HG02870 (cell line): Measurements from ENCODE around the gene CLCN3.
"Not testable (repeated sequence)": the region's sequence is repeated elsewhere in the genome, so short reads cannot be mapped to it uniquely, and the experiment has no call there.

ENCODE experiments used
- ATAC-seq: cut with Tn5 transposase; IDR thresholded peaks from one replicate; pipeline ENCODE4 v1.9.1; 2021; ENCODE audit warnings: mild to moderate bottlenecking, moderate library complexity; ENCODE audit not compliant: unreplicated experiment

Gene CLCN3

DNA sequence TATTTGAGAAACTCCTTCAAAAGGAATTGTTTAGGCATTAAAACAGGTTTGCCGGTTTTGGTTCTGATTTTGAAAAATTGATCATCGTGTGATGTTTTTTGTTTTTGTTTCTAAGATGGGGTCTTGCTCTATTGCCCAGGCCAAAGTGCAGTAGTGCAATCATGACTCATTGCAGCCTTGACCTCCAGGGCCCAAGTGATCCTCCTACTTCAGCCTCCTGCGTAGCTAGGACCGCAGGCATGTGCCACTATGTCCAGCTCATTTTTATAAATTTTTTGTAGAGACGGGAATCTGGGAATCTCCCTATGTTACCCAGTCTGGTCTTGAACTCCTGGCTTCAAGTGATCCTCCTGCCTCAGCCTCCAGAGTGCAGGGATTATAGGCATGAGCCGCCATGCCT, 35.0 kb downstream of the CLCN3 start:
- ATAC-seq = no peak

DNA sequence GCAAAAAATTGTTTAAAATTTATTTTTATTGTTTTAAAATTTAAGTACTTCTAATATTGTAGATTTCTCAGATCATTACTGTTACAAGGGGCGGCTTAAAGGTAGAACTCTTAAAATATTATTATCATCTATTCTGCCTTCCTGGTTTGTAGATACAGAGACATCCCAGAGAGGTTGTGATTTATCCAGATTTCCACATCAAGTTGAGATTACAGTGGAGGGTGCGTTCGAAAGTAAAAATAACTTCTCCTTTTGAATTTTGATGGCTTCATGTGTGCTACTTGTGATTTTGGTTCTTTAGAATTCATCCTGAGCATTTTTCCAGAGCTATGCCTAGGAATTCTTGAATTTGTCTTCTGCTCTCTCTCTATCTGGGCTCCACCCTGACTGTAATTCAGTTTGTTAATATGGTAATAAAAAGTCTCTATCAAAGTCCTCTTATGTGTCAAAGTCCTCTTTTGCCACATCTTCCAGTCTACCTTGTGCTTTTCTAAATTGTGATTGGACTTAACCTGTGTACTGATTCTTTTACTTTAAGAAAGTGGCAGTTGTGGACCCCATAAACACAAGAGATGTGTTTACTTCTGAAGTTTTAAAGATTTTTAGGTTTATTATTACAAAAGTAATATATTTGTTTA, 37.2 kb downstream of the CLCN3 start:
- no peak for ATAC-seq

DNA sequence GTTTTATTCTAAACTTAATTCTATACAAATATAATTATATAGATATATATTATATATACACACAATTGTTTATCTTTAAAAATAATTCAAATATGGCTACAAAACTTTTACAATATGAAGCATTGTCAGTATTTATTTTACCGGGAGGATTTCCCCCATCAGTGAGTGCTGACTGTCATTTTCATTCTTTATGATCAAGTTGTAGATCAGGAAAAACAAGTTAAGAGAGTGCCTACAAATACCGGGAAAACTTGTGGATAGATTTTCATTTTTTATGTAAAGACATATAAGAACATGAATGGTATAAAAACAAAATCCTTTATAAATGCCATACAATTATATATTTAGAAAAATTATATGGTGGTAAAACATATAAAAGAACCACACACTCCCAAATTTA, 37.8 kb downstream of the CLCN3 start:
- ATAC-seq = no peak

DNA sequence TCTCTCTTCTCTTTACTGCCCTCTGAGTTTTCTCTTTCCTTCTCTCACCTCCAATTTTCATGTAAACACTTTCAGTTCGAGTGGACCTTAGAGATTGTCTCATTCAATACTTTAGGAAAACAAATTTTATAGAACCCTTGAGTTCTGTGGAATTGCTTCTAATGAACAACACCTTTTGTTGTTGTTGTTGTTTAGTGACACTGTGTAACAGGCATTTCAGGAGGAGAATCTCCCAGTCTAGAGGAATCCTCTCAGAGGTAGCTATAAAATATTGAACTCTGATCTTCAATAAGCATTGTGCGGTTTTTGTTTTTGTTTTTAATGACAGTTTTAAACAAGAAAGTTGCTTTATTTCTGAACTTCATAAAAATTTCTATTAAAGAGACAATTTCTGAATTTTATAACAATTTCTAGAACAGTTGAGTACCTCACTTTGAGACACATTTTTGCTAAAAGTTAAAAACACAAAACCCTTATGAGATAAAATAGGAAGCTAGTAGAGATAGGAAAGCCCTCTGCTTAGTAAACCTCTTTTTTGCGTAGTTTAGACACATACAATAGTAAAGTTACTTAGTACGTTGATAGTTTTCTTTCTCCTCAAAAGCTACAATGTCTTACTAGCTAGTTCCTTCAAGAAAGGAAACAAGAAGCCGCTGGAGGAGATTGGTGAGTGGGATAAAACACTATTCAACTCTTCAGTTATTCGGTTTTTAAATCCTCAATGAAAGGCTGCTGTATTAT, 38.8 kb downstream of the CLCN3 start:
- ATAC-seq = no peak

DNA sequence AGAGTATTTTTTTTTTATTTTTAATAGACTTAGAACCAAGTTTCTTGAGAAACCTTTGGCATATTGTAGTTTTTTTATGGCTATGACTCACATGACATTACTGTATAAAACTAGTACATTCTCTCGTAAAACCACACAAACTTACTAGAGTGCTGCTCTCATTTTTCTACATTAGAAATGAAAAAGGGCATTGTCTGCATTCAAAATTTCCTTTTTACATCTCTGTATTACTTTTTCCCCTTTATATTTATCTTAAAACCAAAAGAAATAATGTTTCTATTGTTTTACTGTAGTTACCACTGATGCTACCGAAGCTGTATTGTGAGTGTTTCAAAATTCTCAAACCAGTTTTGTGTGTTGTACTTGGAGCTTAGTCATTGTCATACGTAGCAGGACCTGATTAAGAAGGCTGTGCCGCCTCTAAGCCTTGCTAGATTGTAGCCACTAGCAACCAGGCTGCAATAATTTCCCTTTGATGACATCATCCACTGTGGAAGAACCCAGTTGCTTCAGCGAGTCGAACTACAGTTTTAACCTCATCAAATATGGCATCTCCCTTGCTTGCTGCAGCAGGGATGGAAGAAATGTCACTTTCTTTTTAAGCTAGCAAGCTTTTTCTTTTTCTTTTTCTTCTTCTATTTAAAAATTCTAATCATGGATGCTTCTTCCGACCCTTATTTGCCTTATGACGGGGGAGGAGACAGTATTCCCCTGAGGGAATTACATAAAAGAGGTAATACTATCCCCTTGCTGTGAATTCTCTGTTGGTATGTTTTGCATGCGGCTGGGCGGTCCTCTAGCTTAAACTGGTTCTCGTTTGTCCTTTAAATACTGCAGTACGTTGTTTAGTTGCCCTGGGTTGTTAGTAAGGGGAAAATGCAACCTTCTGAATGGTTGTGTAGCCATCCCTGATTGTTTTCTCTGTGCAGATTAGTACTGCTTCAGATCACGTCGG, 39.6 kb downstream of the CLCN3 start:
- ATAC-seq = peak; percentile 99

DNA sequence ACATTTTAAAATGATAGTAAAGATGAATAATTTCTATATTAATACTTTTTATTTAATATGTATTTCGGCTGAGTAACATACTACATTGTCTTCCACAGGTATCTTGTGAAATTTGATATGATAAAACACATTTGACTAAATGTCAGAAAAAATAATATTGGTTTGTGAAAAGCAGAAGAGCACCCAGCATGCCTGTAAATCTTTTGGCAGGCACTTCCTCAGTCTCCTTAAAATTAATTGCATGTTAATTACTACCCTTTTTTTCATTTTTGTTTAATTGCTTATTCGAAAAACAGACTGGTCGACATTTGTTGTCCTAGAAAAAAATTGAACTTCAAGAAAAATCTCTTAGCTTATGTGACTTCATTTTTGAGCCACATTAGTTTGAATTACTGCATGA, 40.6 kb downstream of the CLCN3 start:
- ATAC-seq = no peak

DNA sequence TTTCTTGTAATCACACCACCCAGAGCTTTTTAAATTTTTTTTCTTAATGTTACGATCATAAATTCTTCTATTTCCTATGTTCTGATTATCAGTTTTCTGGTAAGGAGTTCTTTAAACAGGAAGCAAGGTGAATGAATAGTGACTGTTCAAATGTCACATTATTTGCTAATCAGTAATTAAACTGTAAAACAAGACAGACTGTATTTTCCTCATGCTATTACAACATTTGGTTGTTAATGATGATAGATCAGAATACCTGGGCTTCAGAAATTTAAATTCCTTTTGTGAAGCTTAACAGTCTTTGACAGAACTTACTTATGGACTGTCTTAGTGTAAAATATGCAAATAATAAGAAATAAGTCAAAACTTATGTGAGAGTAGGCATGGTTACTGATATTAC, 41.4 kb downstream of the CLCN3 start:
- ATAC-seq = no peak

DNA sequence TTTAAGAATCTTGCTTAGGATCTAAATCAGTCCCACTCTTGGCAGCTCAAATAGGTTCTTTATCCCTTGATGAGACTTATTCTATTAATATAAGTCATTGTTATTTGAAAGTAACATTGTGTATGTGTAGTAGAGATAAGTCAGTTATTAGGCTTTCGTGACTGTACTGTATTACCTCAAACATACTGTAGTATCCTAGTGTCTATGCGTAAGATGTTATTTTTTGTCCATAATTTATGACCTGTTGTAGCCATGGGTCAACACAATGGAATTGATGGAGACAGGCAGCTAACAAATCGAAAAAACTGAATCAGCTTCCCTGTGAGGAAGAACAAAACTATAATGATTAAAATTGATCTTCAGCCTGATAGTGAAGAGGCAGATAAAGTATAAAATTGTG, 41.8 kb downstream of the CLCN3 start:
- no peak for ATAC-seq

DNA sequence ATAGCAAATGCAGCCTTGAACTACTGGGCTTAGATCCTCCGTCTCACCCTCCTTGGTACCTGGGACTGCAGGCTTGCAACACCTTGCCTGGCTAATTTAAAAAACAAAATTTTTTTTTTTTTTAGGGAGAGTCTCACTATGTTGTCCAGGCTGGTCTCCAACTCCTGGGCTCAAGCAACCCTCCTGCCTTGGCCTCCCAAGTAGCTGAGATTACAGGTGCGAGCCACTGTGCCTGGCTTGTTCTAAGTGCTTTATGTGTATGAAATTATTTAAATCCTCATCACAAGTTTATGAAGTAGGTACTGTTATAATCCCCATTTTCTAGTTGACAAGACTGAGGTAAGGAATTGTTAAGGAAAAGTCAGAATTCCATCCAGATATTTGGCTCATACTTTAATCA, 43.0 kb downstream of the CLCN3 start:
- no peak for ATAC-seq

DNA sequence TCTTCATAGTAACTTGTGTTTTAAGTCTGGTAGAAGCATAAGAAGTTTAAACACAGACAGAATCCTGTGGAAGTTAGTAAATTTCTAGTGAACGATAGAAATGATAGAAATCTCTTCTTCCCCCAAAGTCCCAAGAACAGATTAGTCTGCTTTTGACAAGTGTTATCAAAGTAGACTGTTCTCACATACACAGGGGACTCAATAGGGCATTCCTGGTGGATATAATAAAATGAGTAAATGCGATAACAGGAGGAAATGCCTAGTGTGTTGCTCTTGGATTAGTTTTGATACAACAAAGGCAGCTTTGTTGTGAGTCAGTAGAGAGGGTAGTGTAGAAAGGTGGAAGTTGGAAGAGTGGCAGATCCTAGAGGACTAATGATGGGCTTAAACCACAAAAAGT, 43.5 kb downstream of the CLCN3 start:
- ATAC-seq = no peak

DNA sequence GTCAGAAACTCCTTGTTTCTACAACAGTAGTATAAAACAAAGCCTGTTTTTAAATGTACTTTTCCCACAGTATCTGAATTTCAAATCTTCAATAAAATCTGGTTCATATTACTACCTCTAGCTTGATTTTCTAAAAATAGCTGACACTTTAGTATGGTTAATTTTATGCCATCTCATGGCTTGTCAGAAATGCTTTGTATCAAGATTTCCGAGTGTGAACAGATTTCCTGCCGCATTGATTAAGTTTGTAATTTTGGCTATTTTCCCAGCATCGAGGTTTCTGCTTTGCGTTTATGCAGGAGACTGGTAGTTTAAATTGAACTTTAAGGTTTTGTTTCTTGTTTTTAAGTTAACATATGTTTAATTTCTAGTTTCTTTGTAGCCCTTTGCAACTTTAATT, 44.2 kb downstream of the CLCN3 start:
- no peak for ATAC-seq

DNA sequence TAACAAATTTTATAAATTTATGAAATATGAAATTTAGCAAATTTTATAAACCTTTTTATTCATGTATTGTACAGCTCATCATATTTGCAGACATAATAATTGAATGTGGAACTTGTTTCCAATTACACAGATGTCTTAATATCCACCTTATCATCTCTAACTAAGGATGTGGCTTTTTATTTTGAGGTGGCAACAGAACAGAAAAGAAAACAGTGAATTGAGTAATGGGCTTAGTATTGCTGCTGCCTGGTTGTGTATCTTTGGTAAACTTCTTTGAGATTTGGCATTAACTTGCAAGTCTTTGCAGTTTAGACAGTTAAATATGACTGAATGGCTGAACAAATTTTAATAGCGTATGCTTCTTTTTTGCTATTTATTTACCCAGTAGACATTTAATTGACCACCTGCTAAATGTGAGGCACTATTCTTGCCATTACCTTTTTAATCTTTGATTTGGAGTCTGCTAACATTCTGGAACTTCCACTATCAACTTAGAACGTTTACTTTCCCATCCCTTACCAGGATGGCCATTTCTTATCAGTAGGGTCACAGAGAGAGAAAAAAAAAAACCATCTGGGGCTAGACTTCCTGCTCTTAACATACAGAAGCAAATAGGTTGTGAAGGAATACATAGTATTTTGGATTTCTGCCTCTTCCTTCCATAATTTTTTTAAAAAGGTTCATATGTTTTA, 44.8 kb downstream of the CLCN3 start:
- no peak for ATAC-seq

DNA sequence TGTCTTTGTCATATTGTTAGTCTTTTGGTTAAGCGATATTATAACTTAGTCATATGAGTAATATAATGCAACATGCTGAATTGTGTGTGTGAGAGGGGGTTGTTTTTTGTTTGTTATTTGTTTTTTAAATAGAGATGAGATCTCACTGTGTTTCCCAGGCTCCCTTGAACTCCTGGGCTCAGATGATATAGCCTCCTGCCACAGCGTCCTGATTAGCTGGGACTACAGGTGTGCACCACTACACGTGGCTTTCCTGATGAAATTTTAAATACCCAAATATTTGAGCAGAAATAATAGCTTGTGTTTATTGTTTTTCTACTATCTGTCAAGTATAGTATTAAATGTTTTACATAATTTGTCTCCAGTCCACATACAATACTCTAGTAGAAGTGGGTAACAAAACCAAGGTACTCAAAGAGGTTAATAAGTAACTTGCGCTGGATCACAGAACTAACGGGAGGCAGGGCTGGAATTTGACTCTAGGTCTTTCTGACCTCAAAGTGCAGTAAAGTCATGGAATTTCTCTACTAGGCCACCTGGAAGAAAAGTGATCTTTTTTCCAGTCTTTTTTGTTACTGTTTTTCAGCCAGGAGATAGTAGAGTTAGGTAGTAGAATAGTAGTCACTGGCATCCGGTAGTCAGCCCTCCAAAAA, 47.8 kb downstream of the CLCN3 start:
- ATAC-seq = no peak

DNA sequence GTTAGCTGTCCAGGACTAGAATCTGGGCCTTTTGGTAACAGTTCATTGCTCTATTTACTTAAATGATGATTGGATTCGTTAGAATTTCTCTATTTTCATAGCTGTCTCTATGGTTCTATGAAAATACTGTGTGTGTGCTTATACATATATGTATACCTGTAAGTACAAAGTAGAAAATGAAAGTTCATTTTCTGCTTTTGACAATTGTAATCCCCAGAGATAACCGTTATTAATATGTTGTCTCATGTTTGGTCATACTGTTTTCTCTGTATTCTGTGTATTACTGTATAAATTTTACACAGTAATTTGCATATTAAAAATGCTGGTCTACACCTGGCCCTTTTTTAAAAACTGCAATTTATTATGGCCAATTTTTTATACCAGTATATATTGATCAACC, 55.4 kb downstream of the CLCN3 start:
- peak; percentile 88 for ATAC-seq

DNA sequence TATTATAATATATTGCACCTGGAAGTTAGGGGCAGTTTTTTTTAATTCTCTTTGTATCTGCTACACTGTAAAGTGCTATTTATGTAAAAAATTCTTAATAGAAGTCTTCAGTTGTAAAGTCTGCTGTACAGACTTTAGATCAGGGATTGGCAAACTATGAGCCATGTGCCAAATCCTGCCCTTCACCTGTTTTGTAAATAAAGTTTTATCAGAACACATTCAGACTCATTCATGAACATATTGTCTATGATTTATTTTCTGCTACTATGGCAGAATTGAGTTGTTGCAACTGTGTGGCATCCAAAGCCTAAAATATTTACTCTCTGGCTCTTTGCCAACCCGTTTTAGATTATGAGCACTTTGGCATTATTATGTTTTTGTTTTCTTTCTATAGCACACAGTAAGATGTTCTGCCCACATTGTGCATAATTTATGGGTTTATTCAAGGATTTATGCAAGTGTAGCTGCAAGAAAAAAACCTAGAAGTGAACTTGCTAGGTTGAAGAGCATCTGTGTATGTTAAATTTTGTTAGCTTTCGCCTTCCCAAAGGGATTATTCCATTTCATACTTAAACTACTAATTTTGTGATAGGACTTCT, 56.9 kb downstream of the CLCN3 start:
- ATAC-seq = no peak

DNA sequence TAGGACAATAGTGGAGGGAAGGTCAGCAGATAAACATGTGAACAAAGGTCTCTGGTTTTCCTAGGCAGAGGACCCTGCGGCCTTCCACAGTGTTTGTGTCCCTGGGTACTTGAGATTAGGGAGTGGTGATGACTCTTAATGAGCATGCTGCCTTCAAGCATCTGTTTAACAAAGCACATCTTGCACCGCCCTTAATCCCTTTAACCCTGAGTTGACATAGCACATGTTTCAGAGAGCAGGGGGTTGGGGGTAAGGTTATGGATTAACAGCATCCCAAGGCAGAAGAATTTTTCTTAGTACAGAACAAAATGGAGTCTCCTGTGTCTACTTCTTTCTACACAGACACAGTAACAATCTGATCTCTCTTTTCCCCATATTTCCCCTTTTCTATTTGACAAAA, 58.1 kb downstream of the CLCN3 start:
- not testable (repeated sequence) for ATAC-seq

DNA sequence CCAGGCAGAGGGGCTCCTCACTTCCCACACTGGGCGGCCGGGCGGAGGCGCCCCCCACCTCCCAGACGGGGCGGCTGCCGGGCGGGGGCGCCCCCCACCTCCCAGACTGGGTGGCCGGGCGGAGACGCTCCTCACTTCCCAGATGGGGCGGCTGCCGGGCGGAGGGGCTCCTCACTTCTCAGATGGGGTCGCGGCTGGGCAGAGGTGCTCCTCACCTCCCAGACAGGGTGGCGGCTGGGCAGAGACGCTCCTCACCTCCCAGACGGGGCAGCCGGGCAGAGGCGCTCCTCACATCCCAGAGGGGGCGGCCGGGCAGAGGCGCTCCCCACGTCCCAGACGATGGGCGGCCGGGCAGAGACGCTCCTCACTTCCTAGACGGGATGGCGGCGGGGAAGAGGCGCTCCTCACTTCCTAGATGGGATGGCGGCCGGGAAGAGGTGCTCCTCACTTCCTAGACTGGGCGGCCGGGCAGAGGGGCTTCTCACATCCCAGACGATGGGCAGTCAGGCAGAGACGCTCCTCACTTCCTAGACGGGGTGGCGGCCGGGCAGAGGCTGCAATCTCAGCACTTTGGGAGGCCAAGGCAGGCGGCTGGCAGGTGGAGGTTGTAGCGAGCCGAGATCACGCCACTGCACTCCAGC, 58.7 kb downstream of the CLCN3 start:
- ATAC-seq = not testable (repeated sequence)

DNA sequence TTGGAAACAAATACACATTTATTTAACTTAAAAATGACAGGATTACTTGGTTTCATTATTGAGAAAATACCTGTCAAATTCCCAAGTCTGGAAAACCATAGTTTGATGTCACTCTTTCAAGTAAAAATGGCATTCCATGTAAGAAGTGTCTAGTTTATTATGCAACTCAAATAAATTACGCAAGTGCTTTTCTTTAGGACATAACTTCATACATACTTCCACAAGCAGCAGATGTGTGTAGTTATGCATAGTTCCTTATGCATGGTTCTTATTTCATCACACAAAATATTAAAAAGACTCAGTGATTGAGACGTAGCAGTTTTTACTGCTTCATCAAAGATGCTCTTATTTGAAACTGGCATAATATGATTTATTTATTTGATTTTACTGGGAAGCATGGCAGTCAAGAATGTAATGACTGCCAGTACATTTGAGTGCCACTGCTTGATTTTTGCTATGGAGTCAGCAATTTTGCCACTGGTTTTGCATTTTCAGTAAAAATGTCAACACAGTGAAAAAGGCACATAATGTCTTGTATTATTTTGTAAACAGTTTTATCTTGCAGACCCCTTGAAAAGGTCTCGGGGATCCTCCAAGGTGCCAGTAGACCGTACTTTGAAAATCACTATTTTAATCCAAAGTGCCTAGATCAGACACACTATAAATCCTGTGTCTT, 62.1 kb downstream of the CLCN3 start:
- no peak for ATAC-seq

DNA sequence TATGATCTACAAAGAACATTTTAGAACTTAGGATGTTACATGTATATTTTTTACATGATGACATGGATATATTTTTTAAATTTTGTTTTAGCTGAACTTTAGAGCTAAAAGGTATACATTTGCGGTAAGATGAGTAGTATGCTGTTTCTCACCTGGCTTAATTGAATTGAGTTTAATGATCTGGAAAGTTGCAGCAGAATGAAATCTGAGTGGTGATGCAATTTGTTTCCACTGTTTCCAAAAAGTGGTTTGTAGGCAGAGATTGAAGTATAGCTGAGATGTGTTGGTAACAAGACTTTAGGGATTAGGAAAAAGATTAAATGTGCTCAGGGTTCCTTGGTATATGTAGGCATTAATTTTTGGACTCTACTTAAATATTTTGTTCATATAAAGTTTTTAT, 69.3 kb downstream of the CLCN3 start:
- ATAC-seq = no peak
